GM12878 (cell line): Measurements from ENCODE around the gene SRSF8. TPM values are rescaled to one million over a fixed set of nuclear protein-coding genes. Genes with fewer than 3 reads are reported as not detected.

Experiments
- CHD2 ChIP-seq: IDR thresholded peaks from 2 replicates; pipeline ENCODE4 v1.6.1; 2011; ENCODE audit warnings: low read depth, low read length, improper control_type of control experiment, borderline replicate concordance
- E2F4 ChIP-seq: IDR thresholded peaks from 2 replicates; pipeline ENCODE4 v1.6.1; 2012; ENCODE audit warnings: low read depth, low read length, improper control_type of control experiment
- EED ChIP-seq: sonication (generic); IDR thresholded peaks from 2 replicates; pipeline ENCODE4 v1.6.1; 2016; ENCODE audit warnings: antibody characterized with exemption, low read depth
- HDAC6 ChIP-seq: fragments of 200-600 bp; sonication (generic); IDR thresholded peaks from one replicate; pipeline ENCODE4 v1.8.0; 2017; ENCODE audit warnings: antibody characterized with exemption; ENCODE audit not compliant: unreplicated experiment
- IKZF2 ChIP-seq, 2 experiments: fragments of 450-650 bp; IDR thresholded peaks; 2 replicates each; pipeline ENCODE4 v1.6.1; 2017; ENCODE audit warnings: mild to moderate bottlenecking in 2 of 2, moderate library complexity in 2 of 2
- LARP7 ChIP-seq: fragments of 450-650 bp; IDR thresholded peaks from 2 replicates; pipeline ENCODE4 v1.6.1; 2017; ENCODE audit warnings: mild to moderate bottlenecking
- MTA2 ChIP-seq: fragments of 450-650 bp; IDR thresholded peaks from 2 replicates; pipeline ENCODE4 v1.6.1; 2016; ENCODE audit warnings: low read depth, mild to moderate bottlenecking, moderate library complexity
- MYC ChIP-seq: IDR thresholded peaks from 2 replicates; pipeline ENCODE4 v1.6.1; 2011; ENCODE audit warnings: mild to moderate bottlenecking, low read length, moderate library complexity, inconsistent platforms; ENCODE audit not compliant: insufficient read depth, insufficient replicate concordance, insufficient read length, severe bottlenecking
- NFYA ChIP-seq: IDR thresholded peaks from 2 replicates; pipeline ENCODE4 v1.6.1; 2011; ENCODE audit warnings: low read depth, mild to moderate bottlenecking, low read length, improper control_type of control experiment, borderline replicate concordance
- RB1 ChIP-seq: fragments of 450-650 bp; formaldehyde crosslinking; IDR thresholded peaks from 2 replicates; pipeline ENCODE4 v1.6.1; 2017; ENCODE audit warnings: mild to moderate bottlenecking, borderline replicate concordance
- REST ChIP-seq: IDR thresholded peaks from 2 replicates; pipeline ENCODE4 v1.6.1; 2012; ENCODE audit warnings: mild to moderate bottlenecking, low read depth, low read length
- RUNX3 ChIP-seq: IDR thresholded peaks from 2 replicates; pipeline ENCODE4 v1.6.1; 2012; ENCODE audit warnings: low read length, inconsistent platforms
- SMAD1 ChIP-seq: fragments of 450-650 bp; IDR thresholded peaks from 2 replicates; pipeline ENCODE4 v1.6.1; 2018; ENCODE audit warnings: mild to moderate bottlenecking, low read depth; ENCODE audit not compliant: partially characterized antibody
- SMARCA5 ChIP-seq: fragments of 450-650 bp; IDR thresholded peaks from 2 replicates; pipeline ENCODE4 v1.6.1; 2017; ENCODE audit warnings: mild to moderate bottlenecking
- SREBF1 ChIP-seq: IDR thresholded peaks from 2 replicates; pipeline ENCODE4 v1.6.1; 2012; ENCODE audit warnings: mild to moderate bottlenecking, low read length
- WRNIP1 ChIP-seq: IDR thresholded peaks from 2 replicates; pipeline ENCODE4 v1.6.1; 2011; ENCODE audit warnings: low read depth, low read length, improper control_type of control experiment, borderline replicate concordance
- ZSCAN29 ChIP-seq: fragments of 450-650 bp; IDR thresholded peaks from 2 replicates; pipeline ENCODE4 v1.6.1; 2017; ENCODE audit warnings: mild to moderate bottlenecking, moderate library complexity
- polyA plus RNA-seq, 11 experiments: library from polyadenylated mRNA; depleted of rRNA in 4 of 11; unstranded in 6 of 11; stranded (reverse) in 5 of 11; fragments of >200 nt; fragmentation: Nextera tagmentation in 4 of 11; fragmentation: Illumina TruSeq in 1 of 11; extraction: Ambion mirVana in 4 of 11; extraction: Trizol in 1 of 11; gene quantifications; 1 replicate in 1 of 11; 2 replicates in 10 of 11; pipeline versions ENCODE4 v1.2.1 to v1.2.3, GENCODE V29; 2011 to 2016; ENCODE audit warnings: inconsistent platforms in 2 of 11, missing spikeins in 2 of 11, low read depth in 1 of 11
- total RNA-seq, 4 experiments: library from RNA; depleted of rRNA in 3 of 4; stranded (reverse); fragments of >200 nt in 3 of 4; fragmentation: Illumina TruSeq in 1 of 4; extraction: Trizol in 1 of 4; gene quantifications; 2 replicates each; pipeline versions ENCODE4 v1.2.1 to v1.2.3, GENCODE V29; 2013 to 2021
- TF ChIP-seq, protein P1 (sequence below): IDR thresholded peaks from 2 replicates; pipeline ENCODE4 v1.6.1; 2011; ENCODE audit warnings: borderline replicate concordance, low read depth, mild to moderate bottlenecking, moderate library complexity, mixed read lengths, low read length; ENCODE audit not compliant: insufficient read depth; ENCODE audit errors: extremely low read length
- TF ChIP-seq, protein P2 (sequence below): fragments of 450-650 bp; formaldehyde crosslinking; IDR thresholded peaks from 2 replicates; pipeline ENCODE4 v1.4.0; 2022; ENCODE audit warnings: mild to moderate bottlenecking, moderate library complexity

Gene SRSF8
- total and polyA plus RNA-seq, 10 of the 15 experiments (the other 5 are each of a cell fraction or from before 2014, with no cell fraction given), result 14.2 to 43.1 (median 27.1) TPM

DNA sequence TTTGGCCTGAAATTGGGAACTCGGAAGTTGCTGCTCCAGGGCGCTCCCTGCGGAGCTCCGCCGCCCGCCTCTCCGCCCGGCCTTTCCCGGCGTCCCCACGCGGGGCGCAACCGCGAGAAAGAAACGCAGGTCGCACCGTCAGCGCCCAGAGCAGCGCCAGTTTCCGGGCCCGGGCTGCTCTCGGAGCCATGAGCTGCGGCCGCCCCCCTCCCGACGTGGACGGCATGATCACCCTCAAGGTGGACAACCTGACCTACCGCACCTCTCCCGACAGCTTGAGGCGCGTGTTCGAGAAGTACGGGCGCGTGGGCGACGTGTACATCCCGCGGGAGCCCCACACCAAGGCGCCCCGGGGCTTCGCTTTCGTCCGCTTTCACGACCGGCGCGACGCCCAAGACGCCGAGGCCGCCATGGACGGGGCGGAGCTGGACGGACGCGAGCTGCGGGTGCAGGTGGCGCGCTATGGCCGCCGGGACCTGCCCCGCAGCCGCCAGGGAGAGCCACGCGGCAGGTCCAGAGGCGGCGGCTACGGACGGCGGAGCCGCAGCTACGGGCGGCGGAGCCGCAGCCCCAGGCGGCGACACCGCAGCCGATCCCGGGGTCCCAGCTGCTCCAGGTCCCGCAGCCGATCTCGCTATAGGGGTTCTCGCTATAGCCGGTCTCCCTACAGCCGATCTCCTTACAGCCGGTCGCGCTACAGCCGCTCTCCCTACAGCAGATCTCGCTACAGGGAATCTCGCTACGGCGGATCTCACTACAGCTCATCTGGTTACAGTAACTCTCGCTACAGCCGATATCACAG, 521 bp downstream of the SRSF8 start (continued):
- TF ChIP-seq MTA2, result no peak
- TF ChIP-seq IKZF2 (IDR thresholded peaks at IDR 0.05), result peak; percentile 56 to 72
- TF ChIP-seq SMAD1, result no peak
- TF ChIP-seq WRNIP1, result no peak
- no peak for TF ChIP-seq SREBF1
- no peak for TF ChIP-seq HDAC6
- no peak; the same call in 1 of the 2 replicates for TF ChIP-seq LARP7
- TF ChIP-seq RUNX3, result no peak
- peak; percentile 32; the same call in 1 of the 2 replicates for TF ChIP-seq SMARCA5
- peak; percentile 61; the same call in 1 of the 2 replicates for TF ChIP-seq RB1
- TF ChIP-seq, protein P1, sequence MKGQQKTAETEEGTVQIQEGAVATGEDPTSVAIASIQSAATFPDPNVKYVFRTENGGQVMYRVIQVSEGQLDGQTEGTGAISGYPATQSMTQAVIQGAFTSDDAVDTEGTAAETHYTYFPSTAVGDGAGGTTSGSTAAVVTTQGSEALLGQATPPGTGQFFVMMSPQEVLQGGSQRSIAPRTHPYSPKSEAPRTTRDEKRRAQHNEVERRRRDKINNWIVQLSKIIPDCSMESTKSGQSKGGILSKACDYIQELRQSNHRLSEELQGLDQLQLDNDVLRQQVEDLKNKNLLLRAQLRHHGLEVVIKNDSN, result no peak
- no peak for TF ChIP-seq E2F4
- no peak for TF ChIP-seq ZSCAN29
- no peak for TF ChIP-seq CHD2
- no peak for TF ChIP-seq MYC
- TF ChIP-seq, protein P2, sequence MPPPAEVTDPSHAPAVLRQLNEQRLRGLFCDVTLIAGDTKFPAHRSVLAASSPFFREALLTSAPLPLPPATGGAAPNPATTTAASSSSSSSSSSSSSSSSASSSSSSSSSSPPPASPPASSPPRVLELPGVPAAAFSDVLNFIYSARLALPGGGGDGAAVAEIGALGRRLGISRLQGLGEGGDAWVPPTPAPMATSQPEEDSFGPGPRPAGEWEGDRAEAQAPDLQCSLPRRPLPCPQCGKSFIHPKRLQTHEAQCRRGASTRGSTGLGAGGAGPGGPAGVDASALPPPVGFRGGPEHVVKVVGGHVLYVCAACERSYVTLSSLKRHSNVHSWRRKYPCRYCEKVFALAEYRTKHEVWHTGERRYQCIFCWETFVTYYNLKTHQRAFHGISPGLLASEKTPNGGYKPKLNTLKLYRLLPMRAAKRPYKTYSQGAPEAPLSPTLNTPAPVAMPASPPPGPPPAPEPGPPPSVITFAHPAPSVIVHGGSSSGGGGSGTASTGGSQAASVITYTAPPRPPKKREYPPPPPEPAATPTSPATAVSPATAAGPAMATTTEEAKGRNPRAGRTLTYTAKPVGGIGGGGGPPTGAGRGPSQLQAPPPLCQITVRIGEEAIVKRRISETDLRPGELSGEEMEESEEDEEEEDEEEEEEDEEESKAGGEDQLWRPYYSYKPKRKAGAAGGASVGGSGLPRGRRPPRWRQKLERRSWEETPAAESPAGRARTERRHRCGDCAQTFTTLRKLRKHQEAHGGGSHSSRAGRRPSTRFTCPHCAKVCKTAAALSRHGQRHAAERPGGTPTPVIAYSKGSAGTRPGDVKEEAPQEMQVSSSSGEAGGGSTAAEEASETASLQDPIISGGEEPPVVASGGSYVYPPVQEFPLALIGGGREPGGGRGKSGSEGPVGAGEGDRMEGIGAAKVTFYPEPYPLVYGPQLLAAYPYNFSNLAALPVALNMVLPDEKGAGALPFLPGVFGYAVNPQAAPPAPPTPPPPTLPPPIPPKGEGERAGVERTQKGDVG, result no peak
- no peak for TF ChIP-seq NFYA
- TF ChIP-seq EED, result peak; percentile 69
- TF ChIP-seq REST, result no peak
